Measurements from ENCODE around the gene JTB.

- TF ChIP-seq CTCF (IDR thresholded peaks at IDR 0.05) (no peak), POLR2A (IDR thresholded peaks at IDR 0.05) (no peak), POLR2AphosphoS5 (IDR thresholded peaks at IDR 0.05) (no peak)
Observed at GRCh38 chr1:153951183-153951582, 26.3 kb downstream of the JTB start.
